Kasumi-1 (cell line): ENCODE measurements around the gene SPANXN5.
"Not testable (repeated sequence)": the region's sequence is repeated elsewhere in the genome, so short reads cannot be mapped to it uniquely, and the experiment has no call there.

ENCODE experiments used
- DNase-seq, 2 experiments: peaks; one replicate each; lab custom pipeline; 2025; lab: John Stamatoyannopoulos, UW

Gene SPANXN5

GRCh38 chrX:52797327-52797726 is at the start of gene SPANXN5:
TSS of gene SPANXN5 (minus strand) at chrX:52797427. CDS start at chrX:52797348, 79 bp downstream.
- not testable (repeated sequence) for DNase-seq

- DNase-seq: not testable (repeated sequence)
Measured at GRCh38 chrX:52843619-52844018, 46.4 kb upstream of the SPANXN5 start.

- DNase-seq: no peak
Measured at GRCh38 chrX:52839137-52839536, 41.9 kb upstream of the SPANXN5 start.

- DNase-seq: no peak
Measured at GRCh38 chrX:52830551-52830950, 33.3 kb upstream of the SPANXN5 start.

- DNase-seq: no peak
Measured at GRCh38 chrX:52824608-52825007, 27.4 kb upstream of the SPANXN5 start.

- no peak for DNase-seq
Measured at GRCh38 chrX:52821079-52821760, 24.0 kb upstream of the SPANXN5 start.

- no peak for DNase-seq
Measured at GRCh38 chrX:52819788-52820187, 22.6 kb upstream of the SPANXN5 start.

- DNase-seq: no peak
Measured at GRCh38 chrX:52811065-52811625, 13.9 kb upstream of the SPANXN5 start, which contains the start of gene XAGE5. TSS of gene XAGE5 (plus strand) at chrX:52811287. CDS start at chrX:52812567, 1,280 bp downstream.

GRCh38 chrX:52804876-52805275 is 7.6 kb upstream of the SPANXN5 start:
- DNase-seq: not testable (repeated sequence)

GRCh38 chrX:52773504-52773903 is 23.7 kb downstream of the SPANXN5 start:
- not testable (repeated sequence) for DNase-seq

- not testable (repeated sequence) for DNase-seq
Measured at GRCh38 chrX:52765983-52766382, 31.2 kb downstream of the SPANXN5 start.

GRCh38 chrX:52750952-52751351 is 46.3 kb downstream of the SPANXN5 start, which contains the start of gene SSX2B:
TSS of gene SSX2B (plus strand) at chrX:52751252. CDS start at chrX:52752681, 1,429 bp downstream.
- not testable (repeated sequence) for DNase-seq
